Dermis microvascular lymphatic vessel endothelial cell (primary cell): ENCODE data around the gene SMOC2. TPM values are rescaled to one million over a fixed set of nuclear protein-coding genes. Genes with fewer than 3 reads are reported as not detected.

Experiments used
- DNase-seq, 2 donors: peaks; one replicate each; pipeline versions ENCODE4 v3.0.0 to v3.0.0-alpha.2; 2010; ENCODE audit warnings: low read depth in 2 of 2
- total RNA-seq: library from RNA; depleted of rRNA; stranded (reverse); fragments of >200 nt; gene quantifications from 2 replicates; pipeline ENCODE4 v1.2.1, GENCODE V29; 2014

SMOC2 gene
- total RNA-seq, 1 donor from 2014 or later = not detected

GRCh38 chr6:168516944-168517741, 76.2 kb downstream of the SMOC2 start:
- no peak for DNase-seq

GRCh38 chr6:168517742-168518347, 76.9 kb downstream of the SMOC2 start:
- no peak for DNase-seq

- no peak for DNase-seq
Observed at GRCh38 chr6:168518348-168518745, 77.4 kb downstream of the SMOC2 start.

GRCh38 chr6:168518867-168519266, 77.9 kb downstream of the SMOC2 start:
- no peak for DNase-seq

- DNase-seq = no peak
Observed at GRCh38 chr6:168520233-168520632, 79.2 kb downstream of the SMOC2 start.

- DNase-seq = no peak
Observed at GRCh38 chr6:168524571-168525001, 83.6 kb downstream of the SMOC2 start.

- DNase-seq = no peak
Observed at GRCh38 chr6:168525114-168525513, 84.1 kb downstream of the SMOC2 start.

- no peak for DNase-seq
Observed at GRCh38 chr6:168525926-168526630, 85.1 kb downstream of the SMOC2 start.

- peak; percentile 29 to 63 for DNase-seq
Observed at GRCh38 chr6:168526841-168527281, 85.9 kb downstream of the SMOC2 start.

- DNase-seq = peak; percentile 24 to 76
Observed at GRCh38 chr6:168527451-168528210, 86.6 kb downstream of the SMOC2 start.

- peak in 1 of 2 donors; percentile 29 for DNase-seq
Observed at GRCh38 chr6:168528474-168529095, 87.6 kb downstream of the SMOC2 start.

- no peak for DNase-seq
Observed at GRCh38 chr6:168529214-168529613, 88.2 kb downstream of the SMOC2 start.

- no peak for DNase-seq
Observed at GRCh38 chr6:168530653-168531071, 89.7 kb downstream of the SMOC2 start.

- DNase-seq = no peak
Observed at GRCh38 chr6:168532070-168532469, 91.1 kb downstream of the SMOC2 start.

- peak in 1 of 2 donors; percentile 15 for DNase-seq
Observed at GRCh38 chr6:168533414-168533813, 92.4 kb downstream of the SMOC2 start.

- no peak for DNase-seq
Observed at GRCh38 chr6:168534265-168534664, 93.3 kb downstream of the SMOC2 start.

- no peak for DNase-seq
Observed at GRCh38 chr6:168535711-168536110, 94.7 kb downstream of the SMOC2 start.

GRCh38 chr6:168536196-168536595, 95.2 kb downstream of the SMOC2 start:
- no peak for DNase-seq

GRCh38 chr6:168536665-168537539, 95.9 kb downstream of the SMOC2 start:
- DNase-seq = no peak

- DNase-seq = no peak
Observed at GRCh38 chr6:168537540-168537884, 96.5 kb downstream of the SMOC2 start.
